Suprapubic skin (tissue), 3 donors: ENCODE measurements around the gene DCLK2.

ENCODE experiments used
- CTCF ChIP-seq, 2 donors: fragments of 200-600 bp in 1 of 2; fragments of 450-650 bp in 1 of 2; sonication (generic) in 1 of 2; IDR thresholded peaks; one replicate each; pipeline ENCODE4 v1.5.1; 2016 to 2019; ENCODE audit warnings: antibody characterized with exemption in 2 of 2, mild to moderate bottlenecking in 1 of 2, moderate library complexity in 1 of 2
- POLR2A ChIP-seq, 2 donors: fragments of 450-650 bp; IDR thresholded peaks; one replicate each; pipeline ENCODE4 v1.6.1; 2017; ENCODE audit warnings: antibody characterized with exemption in 2 of 2, mild to moderate bottlenecking in 2 of 2, moderate library complexity in 2 of 2

GRCh38 chr4:150139297-150139865 lies 61.1 kb downstream of the DCLK2 start:
- no peak for TF ChIP-seq CTCF (IDR thresholded peaks at IDR 0.05)
- no peak for TF ChIP-seq POLR2A (IDR thresholded peaks at IDR 0.05)
